GM18861 (cell line): ENCODE results near the gene ZNF784.
"Not testable (repeated sequence)": the region's sequence is repeated elsewhere in the genome, so short reads cannot be mapped to it uniquely, and the experiment has no call there.

Experiments
- ATAC-seq: cut with Tn5 transposase; IDR thresholded peaks from one replicate; pipeline ENCODE4 v1.9.1; 2021; ENCODE audit not compliant: unreplicated experiment

Gene ZNF784

GRCh38 chr19:55586976-55587668, 37.2 kb downstream of the ZNF784 start:
- ATAC-seq: peak; percentile 91

DNA sequence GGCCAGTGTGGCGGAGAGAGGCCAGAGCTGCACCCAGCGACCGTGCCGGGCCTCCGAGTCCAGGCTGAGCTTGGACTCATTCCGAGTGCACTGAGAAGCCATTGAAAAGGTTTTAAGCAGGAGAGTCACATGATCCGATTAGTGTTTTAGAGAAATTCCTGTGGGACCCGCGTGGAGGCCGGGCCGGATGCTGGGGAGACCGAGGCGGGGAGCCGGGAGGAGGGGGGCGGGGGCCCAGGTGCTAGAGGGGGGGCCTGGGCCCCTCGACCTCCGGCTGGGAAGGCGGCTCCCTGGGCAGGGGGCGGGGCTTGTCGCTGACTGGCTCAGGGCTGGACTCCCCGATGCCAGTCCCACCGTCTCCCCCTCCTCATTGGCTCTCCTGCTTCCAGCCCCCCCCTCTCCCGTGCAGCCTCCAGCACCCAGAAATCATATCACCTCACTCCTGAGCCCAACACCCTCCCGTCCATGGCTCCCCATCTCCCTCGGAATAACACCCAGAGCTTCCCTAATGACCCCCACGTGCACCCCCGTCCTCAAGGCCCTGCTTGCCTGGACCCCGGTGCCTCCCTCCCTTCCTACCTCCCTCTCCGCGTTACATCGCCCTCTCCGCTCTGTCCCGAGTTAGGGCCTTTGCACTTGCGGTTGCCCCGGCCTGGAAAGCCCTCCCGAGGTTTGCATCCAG, 38.6 kb downstream of the ZNF784 start:
- no peak for ATAC-seq

DNA sequence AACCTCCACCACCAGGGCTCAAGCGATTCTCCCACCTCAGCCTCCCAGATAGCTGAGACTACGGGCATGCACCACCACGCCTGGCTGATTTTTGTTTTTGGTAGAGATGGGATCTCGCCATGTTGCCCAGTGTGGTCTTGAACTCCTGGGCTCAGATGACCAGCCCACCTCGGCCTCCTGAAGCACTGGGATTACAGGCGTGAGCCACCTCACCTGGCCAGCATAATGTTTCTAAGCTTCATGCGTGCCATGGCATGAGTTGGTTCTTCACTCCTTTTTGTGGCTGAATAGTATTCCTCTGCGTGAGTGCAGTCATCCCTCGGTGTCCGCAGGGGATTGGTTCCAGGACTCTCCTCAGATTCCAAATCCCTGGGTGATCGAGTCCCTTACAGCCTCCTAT, 39.5 kb downstream of the ZNF784 start:
- no peak for ATAC-seq

GRCh38 chr19:55583897-55584296, 40.5 kb downstream of the ZNF784 start:
- ATAC-seq: not testable (repeated sequence)

GRCh38 chr19:55582284-55582683, 42.1 kb downstream of the ZNF784 start:
- ATAC-seq: not testable (repeated sequence)

DNA sequence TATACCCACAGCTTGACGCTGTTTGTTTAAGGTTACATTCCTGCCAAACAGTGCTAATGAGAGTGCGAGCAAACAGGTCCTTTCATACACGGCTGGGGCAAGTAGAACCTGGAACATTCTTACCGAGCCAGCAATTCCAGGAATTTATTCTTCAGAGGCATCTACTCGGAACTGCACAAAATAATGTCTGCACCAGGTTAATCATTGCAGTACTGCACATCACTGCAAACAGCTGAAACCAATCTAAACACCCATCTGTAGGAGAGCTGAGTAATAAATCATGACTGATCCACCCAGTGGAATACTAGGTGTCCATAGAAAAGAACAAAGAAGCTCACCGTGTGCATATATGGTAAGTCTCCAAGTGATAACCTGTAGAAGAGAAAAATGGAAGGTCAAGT, 42.5 kb downstream of the ZNF784 start:
- no peak for ATAC-seq

DNA sequence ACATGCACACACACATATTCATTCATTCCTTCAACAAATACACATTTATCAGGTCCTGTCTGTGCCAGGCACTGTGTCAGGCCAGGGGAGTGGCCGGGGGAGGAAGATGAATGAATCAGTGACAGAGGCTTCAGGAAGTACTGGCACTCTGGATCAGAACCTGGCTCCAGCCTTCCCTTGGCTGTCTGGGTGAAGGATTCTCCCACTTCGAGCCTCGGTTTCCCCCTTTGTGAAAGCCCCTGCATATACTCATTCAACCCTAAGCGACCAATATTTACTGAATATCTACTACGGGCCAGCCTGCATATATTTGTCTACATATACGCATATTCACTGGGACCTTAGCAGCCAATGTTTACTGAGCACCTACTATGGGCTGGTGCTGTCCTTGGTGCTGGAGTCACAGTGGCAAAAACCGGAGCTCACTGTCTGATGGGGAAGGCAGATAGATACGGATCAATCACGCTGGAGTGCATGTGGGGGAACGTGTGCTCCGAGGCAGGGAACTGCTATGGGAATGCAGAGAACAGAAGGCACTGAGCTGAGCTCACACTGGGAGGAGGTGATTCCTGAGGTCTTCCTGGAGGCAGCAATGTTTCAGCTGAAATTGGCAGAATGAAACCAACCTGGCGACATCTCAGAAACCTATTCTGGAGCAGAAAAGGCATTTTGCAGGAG, 43.1 kb downstream of the ZNF784 start:
- no peak for ATAC-seq

GRCh38 chr19:55580628-55581144, 43.7 kb downstream of the ZNF784 start, which contains the start of gene ZNF579:
Gene ZNF579 (minus strand): TSS chr19:55580848. CDS start chr19:55579639, 1,209 bp downstream.
- no peak for ATAC-seq

DNA sequence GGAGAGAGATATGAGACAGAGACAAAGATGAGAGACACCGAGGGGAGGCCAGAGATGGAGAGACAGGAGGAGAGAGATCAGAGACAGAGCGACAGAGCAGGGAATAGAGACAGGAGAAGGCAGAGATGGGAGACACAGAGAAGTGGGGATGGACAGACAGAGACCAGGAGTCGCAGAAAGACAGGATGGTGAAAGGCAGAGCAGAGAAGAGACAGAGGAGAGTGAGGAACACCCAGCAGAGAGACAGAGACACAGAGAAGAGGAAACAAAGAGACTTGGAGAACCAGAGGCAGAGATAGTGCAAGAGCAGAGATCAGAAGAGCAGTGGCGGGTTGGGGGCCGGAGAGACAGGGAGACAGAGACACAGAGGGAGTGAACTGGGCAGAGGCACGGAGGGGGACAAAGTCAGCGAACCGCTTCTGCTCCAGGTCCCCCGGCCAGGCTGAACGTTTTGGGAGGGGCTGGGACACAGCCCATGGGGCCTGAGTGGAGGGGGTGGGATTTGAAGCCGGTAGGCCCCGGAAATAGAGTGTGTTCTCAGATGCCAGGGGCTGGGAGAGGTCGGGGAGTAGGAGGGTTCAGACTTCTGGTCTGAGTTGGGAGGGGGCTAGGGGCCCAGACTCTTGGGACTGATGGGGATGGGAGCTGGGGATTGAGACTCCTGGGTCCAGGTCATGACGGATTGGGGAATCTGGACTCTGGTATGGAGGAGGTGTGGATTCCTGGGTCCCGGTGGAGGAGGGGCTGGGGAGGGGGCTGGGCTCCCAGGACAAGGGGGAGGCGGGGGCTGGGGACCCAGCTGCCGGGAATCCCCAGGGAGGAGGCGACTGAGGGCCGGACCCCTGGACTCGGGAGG, 44.4 kb downstream of the ZNF784 start:
- ATAC-seq: no peak

- no peak for ATAC-seq
These were observed 45.3 kb downstream of the ZNF784 start for GRCh38 chr19:55578761-55579747.

DNA sequence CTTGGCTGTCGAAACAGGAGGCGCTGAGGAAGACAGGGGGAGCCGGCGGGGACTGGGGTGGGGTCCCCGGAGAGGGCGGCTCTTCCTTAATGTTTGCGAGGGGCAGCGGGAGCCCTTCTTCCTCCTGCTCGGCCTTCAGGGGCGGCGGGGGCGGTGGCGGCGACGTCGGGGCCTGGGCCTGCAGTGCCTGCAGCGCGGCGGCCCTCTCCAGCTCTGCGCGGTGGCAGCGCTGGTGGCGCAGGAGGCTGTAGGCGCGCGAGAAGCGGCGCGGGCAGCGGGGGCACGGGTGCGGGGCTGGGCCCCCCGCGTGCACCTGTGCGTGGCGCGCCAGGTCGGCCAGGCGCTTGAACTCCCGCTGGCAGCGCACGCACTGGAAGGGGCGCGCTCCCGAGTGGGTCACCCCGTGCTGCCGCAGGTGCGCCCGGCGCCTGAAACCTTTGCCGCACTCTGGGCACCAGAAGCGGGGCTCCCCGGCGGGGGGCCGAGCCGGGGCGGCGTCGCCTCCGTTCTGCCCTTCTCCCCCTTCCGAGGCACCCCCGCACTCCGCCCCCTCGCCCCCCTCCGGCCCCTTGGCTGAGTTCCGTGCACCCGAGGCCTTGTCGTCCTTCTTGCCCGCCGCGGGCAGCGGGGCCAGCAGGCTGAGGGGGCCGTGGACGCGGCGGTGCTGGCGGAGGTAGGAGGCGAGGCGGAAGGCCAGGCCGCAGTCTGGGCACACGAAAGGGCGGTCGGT, 46.2 kb downstream of the ZNF784 start:
- no peak for ATAC-seq

DNA sequence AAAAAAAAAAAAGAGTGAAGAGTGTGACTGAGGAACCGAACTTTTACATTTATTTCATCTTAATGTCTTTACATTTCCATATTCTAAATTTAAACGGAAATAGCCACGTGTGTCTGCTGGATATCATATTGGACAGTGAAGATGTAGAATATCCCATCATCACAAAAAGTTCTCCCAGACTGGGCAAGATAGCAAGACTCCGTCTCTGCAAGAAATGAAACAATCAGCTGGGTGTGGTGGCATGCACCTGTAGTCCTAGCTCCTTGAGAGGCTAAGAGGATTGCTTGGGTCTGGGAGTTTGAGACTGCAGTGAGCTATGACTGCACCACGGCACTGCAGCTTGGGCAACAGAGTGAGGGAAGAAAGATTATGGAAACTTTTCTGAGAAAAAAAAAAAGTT, 47.6 kb downstream of the ZNF784 start:
- ATAC-seq: no peak

GRCh38 chr19:55573929-55574328, 50.4 kb downstream of the ZNF784 start:
- ATAC-seq: not testable (repeated sequence)
